Testis (tissue), 2 donors: Measurements from ENCODE around the gene KDM6A.

Source experiments
- CTCF ChIP-seq, 3 experiments: fragments of 450-650 bp in 2 of 3; fragments of 200-600 bp in 1 of 3; sonication (generic) in 1 of 3; IDR thresholded peaks; one replicate each; pipeline ENCODE4 v1.5.1; 2016 to 2019; ENCODE audit warnings: antibody characterized with exemption in 3 of 3, mild to moderate bottlenecking in 2 of 3, moderate library complexity in 1 of 3
- POLR2A ChIP-seq: fragments of 450-650 bp; IDR thresholded peaks from one replicate; pipeline ENCODE4 v1.6.1; 2017; ENCODE audit warnings: antibody characterized with exemption, mild to moderate bottlenecking, moderate library complexity

- TF ChIP-seq CTCF (IDR thresholded peaks at IDR 0.05) (no peak), POLR2A (no peak)
These were observed 261.8 kb downstream of the KDM6A start for GRCh38 chrX:45134775-45135174.
